Activated naive CD8-positive, alpha-beta T cell (primary cell): Measurements from ENCODE around the gene RET.
A peak's percentile ranks its signal among the peaks of the same experiment; 100 is the strongest.

Experiments
- H3K27ac Mint-ChIP-seq: one replicate; pipeline ENCODE4 v1.8.0; 2021; ENCODE audit warnings: mixed read lengths
- H3K27me3 Mint-ChIP-seq: one replicate; pipeline ENCODE4 v1.8.0; 2021; ENCODE audit warnings: mixed read lengths
- H3K36me3 Mint-ChIP-seq: one replicate; pipeline ENCODE4 v1.8.0; 2021; ENCODE audit warnings: mixed read lengths
- H3K4me1 Mint-ChIP-seq: one replicate; pipeline ENCODE4 v1.8.0; 2021; ENCODE audit warnings: low read depth, mixed read lengths
- H3K4me3 Mint-ChIP-seq: one replicate; pipeline ENCODE4 v1.8.0; 2021; ENCODE audit warnings: mild to moderate bottlenecking, mixed read lengths
- H3K9me3 Mint-ChIP-seq: one replicate; pipeline ENCODE4 v1.8.0; 2021; ENCODE audit warnings: low read depth, mixed read lengths

Gene RET

GRCh38 chr10:43076876-43077420 lies at the start of gene RET:
TSS of gene RET (plus strand) at chr10:43077069. CDS start at chr10:43077259, 190 bp downstream.
- H3K27me3 Mint-ChIP-seq = peaks cover 10% of the 10 kb centered on the region
- H3K4me3 Mint-ChIP-seq = peak within 1 kb of the TSS; percentile 74
- peaks cover 10% of the 10 kb centered on the region for H3K4me1 Mint-ChIP-seq

GRCh38 chr10:43027331-43027955 lies 49.4 kb upstream of the RET start:
- no peak overlapping the region for H3K4me3 Mint-ChIP-seq
- peaks cover 8% of the 10 kb centered on the region for H3K9me3 Mint-ChIP-seq
- no peak overlapping the region for H3K27ac Mint-ChIP-seq
- H3K36me3 Mint-ChIP-seq = peaks cover 3% of the 10 kb centered on the region
- H3K4me1 Mint-ChIP-seq = no peaks in the 10 kb centered on the region
- H3K27me3 Mint-ChIP-seq = no peaks in the 10 kb centered on the region

More at GRCh38 chr10:43076876-43077420, at the start of gene RET:
- Mint-ChIP-seq H3K27ac (no peak within 1 kb of the TSS), H3K36me3 (no peaks in the 10 kb centered on the region), H3K9me3 (no peaks in the 10 kb centered on the region)

GRCh38 chr10:43028143-43028542 lies 48.7 kb upstream of the RET start:
- Mint-ChIP-seq H3K27ac (no peak overlapping the region), H3K36me3 (peaks cover 3% of the 10 kb centered on the region)

GRCh38 chr10:43029043-43029442 lies 47.8 kb upstream of the RET start:
- H3K27ac Mint-ChIP-seq = no peak overlapping the region
- H3K9me3 Mint-ChIP-seq = peaks cover 18% of the 10 kb centered on the region
- H3K27me3 Mint-ChIP-seq = no peaks in the 10 kb centered on the region
- H3K36me3 Mint-ChIP-seq = peaks cover 3% of the 10 kb centered on the region
- no peak overlapping the region for H3K4me3 Mint-ChIP-seq
- no peaks in the 10 kb centered on the region for H3K4me1 Mint-ChIP-seq

More at GRCh38 chr10:43028143-43028542, 48.7 kb upstream of the RET start:
- Mint-ChIP-seq H3K9me3 (peaks cover 15% of the 10 kb centered on the region), H3K4me3 (no peak overlapping the region), H3K27me3 (no peaks in the 10 kb centered on the region), H3K4me1 (no peaks in the 10 kb centered on the region)

GRCh38 chr10:43032613-43033012 lies 44.3 kb upstream of the RET start:
- peaks cover 3% of the 10 kb centered on the region for H3K36me3 Mint-ChIP-seq
- peaks cover 3% of the 10 kb centered on the region for H3K27me3 Mint-ChIP-seq
- H3K4me1 Mint-ChIP-seq = peaks cover 4% of the 10 kb centered on the region
- H3K4me3 Mint-ChIP-seq = no peak overlapping the region
- H3K27ac Mint-ChIP-seq = no peak overlapping the region
- peaks cover 22% of the 10 kb centered on the region for H3K9me3 Mint-ChIP-seq

GRCh38 chr10:43035800-43036199 lies 41.1 kb upstream of the RET start:
- Mint-ChIP-seq H3K9me3 (peaks cover 17% of the 10 kb centered on the region), H3K4me1 (peaks cover 4% of the 10 kb centered on the region), H3K36me3 (peaks cover 3% of the 10 kb centered on the region), H3K27me3 (peaks cover 3% of the 10 kb centered on the region), H3K27ac (no peak overlapping the region), H3K4me3 (no peak overlapping the region)

- Mint-ChIP-seq H3K27me3 (peaks cover 3% of the 10 kb centered on the region), H3K27ac (no peak overlapping the region), H3K4me1 (peaks cover 4% of the 10 kb centered on the region), H3K36me3 (peaks cover 3% of the 10 kb centered on the region), H3K4me3 (no peak overlapping the region), H3K9me3 (peaks cover 17% of the 10 kb centered on the region)
Measured at GRCh38 chr10:43036481-43037428, 40.1 kb upstream of the RET start.

- H3K4me1 Mint-ChIP-seq = peaks cover 4% of the 10 kb centered on the region
- H3K27ac Mint-ChIP-seq = no peak overlapping the region
- H3K36me3 Mint-ChIP-seq = no peaks in the 10 kb centered on the region
- H3K9me3 Mint-ChIP-seq = peaks cover 15% of the 10 kb centered on the region
- H3K4me3 Mint-ChIP-seq = no peak overlapping the region
- H3K27me3 Mint-ChIP-seq = peaks cover 3% of the 10 kb centered on the region
Measured at GRCh38 chr10:43037440-43037839, 39.4 kb upstream of the RET start.

- peaks cover 8% of the 10 kb centered on the region for H3K9me3 Mint-ChIP-seq
- no peaks in the 10 kb centered on the region for H3K36me3 Mint-ChIP-seq
- peaks cover 4% of the 10 kb centered on the region for H3K4me1 Mint-ChIP-seq
- H3K27me3 Mint-ChIP-seq = peaks cover 3% of the 10 kb centered on the region
- no peak overlapping the region for H3K27ac Mint-ChIP-seq
- no peak overlapping the region for H3K4me3 Mint-ChIP-seq
Measured at GRCh38 chr10:43037942-43038782, 38.7 kb upstream of the RET start.

- Mint-ChIP-seq H3K36me3 (no peaks in the 10 kb centered on the region), H3K9me3 (peaks cover 4% of the 10 kb centered on the region), H3K4me3 (no peak overlapping the region), H3K27ac (no peak overlapping the region), H3K4me1 (peaks cover 4% of the 10 kb centered on the region), H3K27me3 (peaks cover 3% of the 10 kb centered on the region)
Measured at GRCh38 chr10:43038783-43039623, 37.9 kb upstream of the RET start.

GRCh38 chr10:43039624-43040481 lies 37.0 kb upstream of the RET start:
- H3K4me1 Mint-ChIP-seq = peaks cover 4% of the 10 kb centered on the region
- no peaks in the 10 kb centered on the region for H3K27me3 Mint-ChIP-seq
- no peaks in the 10 kb centered on the region for H3K9me3 Mint-ChIP-seq
- no peak overlapping the region for H3K4me3 Mint-ChIP-seq
- no peaks in the 10 kb centered on the region for H3K36me3 Mint-ChIP-seq
- no peak overlapping the region for H3K27ac Mint-ChIP-seq

GRCh38 chr10:43040482-43041256 lies 36.2 kb upstream of the RET start:
- Mint-ChIP-seq H3K4me1 (peaks cover 1% of the 10 kb centered on the region), H3K36me3 (no peaks in the 10 kb centered on the region)

More at GRCh38 chr10:43040482-43041256, 36.2 kb upstream of the RET start:
- H3K9me3 Mint-ChIP-seq = no peaks in the 10 kb centered on the region
- H3K27me3 Mint-ChIP-seq = no peaks in the 10 kb centered on the region
- no peak overlapping the region for H3K4me3 Mint-ChIP-seq
- no peak overlapping the region for H3K27ac Mint-ChIP-seq
